Measurements from ENCODE around the gene CD70. TPM values are rescaled to one million over a fixed set of nuclear protein-coding genes. Genes with fewer than 3 reads are reported as not detected.
A peak's percentile ranks its signal among the peaks of the same experiment; 100 is the strongest.
"Not testable (repeated sequence)": the region's sequence is repeated elsewhere in the genome, so short reads cannot be mapped to it uniquely, and the experiment has no call there.

CD70 gene
- total and polyA plus RNA-seq, 2 donors (not counting 1 experiment from before 2014, with no cell fraction given), result 23.9 to 49.1 TPM

- H3K4me3 ChIP-seq (ENCODE audit: control extremely low read depth in 1 of 5, extremely low read depth in 1 of 5, insufficient read depth in 1 of 5, low read depth in 2 of 5, low read length in 4 of 5), result no peak overlapping the region
- H3K79me2 ChIP-seq (ENCODE audit: control insufficient read depth, insufficient read depth, low read length), result no peaks in the 10 kb centered on the region
- no peak for TF ChIP-seq EZH2 (IDR thresholded peaks at IDR 0.05; ENCODE audit: borderline replicate concordance, insufficient read depth, low read depth, low read length, poor library complexity, severe bottlenecking)
- no peak for TF ChIP-seq CTCF (IDR thresholded peaks at IDR 0.05)
- H3K27me3 ChIP-seq (replicated peaks in 1 of 4; ENCODE audit: control extremely low read depth in 1 of 4, control insufficient read depth in 3 of 4, insufficient read depth in 4 of 4, low read length in 3 of 4), result peaks cover 0 to 20% (median 2%) of the 10 kb centered on the region in 4 experiments
- ChIA-PET CTCF (no interaction called here), POLR2A (no interaction called here)
- Mint-ChIP-seq H3K9me3 (ENCODE audit: insufficient read depth) (no peaks in the 10 kb centered on the region), H3K27me3 (peaks cover 18% of the 10 kb centered on the region), H3K4me1 (peaks cover 44% of the 10 kb centered on the region), H3K4me3 (peak overlapping the region; percentile 44), H3K27ac (peak overlapping the region; percentile 67)
- H3K9ac ChIP-seq (ENCODE audit: low read length), result no peak overlapping the region
- no peak overlapping the region for H2AFZ ChIP-seq (ENCODE audit: insufficient read depth, low read depth, low read length, poor library complexity, severe bottlenecking)
- no peaks in the 10 kb centered on the region for H4K20me1 ChIP-seq (ENCODE audit: control insufficient read depth, insufficient read depth, low read length, poor library complexity, severe bottlenecking)
- H3K9me3 ChIP-seq (ENCODE audit: control extremely low read depth in 1 of 3, control insufficient read depth in 2 of 3, insufficient read depth in 1 of 3, low read length in 2 of 3), result no peaks in the 10 kb centered on the region
- no peak overlapping the region for H3K27ac ChIP-seq (ENCODE audit: low read length in 2 of 2)
- peaks cover 43 to 45% of the 10 kb centered on the region in 2 donors for H3K4me1 ChIP-seq (ENCODE audit: control insufficient read depth in 2 of 2, insufficient read depth in 2 of 2, low read length in 2 of 2)
- H3K4me2 ChIP-seq (replicated peaks; ENCODE audit: low read depth, low read length, poor library complexity, severe bottlenecking), result no peak overlapping the region
- intact Hi-C loops (cut with micrococcal nuclease), result no loop called here
- ATAC-seq (ENCODE audit: low read depth), result no peak
- no peaks in the 10 kb centered on the region for H3K36me3 ChIP-seq (replicated peaks in 1 of 2; ENCODE audit: control extremely low read depth in 1 of 2, control insufficient read depth in 1 of 2, extremely low read depth in 1 of 2, insufficient read depth in 2 of 2, low read length in 1 of 2)
- 94% methylated on average over 14 of the region's 14 CpGs for WGBS (ENCODE audit: insufficient coverage)
- no peak for DNase-seq
Observed at GRCh38 chr19:6586056-6586455, 4.9 kb downstream of the CD70 start.

- H3K36me3 ChIP-seq (replicated peaks in 1 of 2; ENCODE audit: control extremely low read depth in 1 of 2, control insufficient read depth in 1 of 2, extremely low read depth in 1 of 2, insufficient read depth in 2 of 2, low read length in 1 of 2); intact Hi-C loops (cut with micrococcal nuclease); DNase-seq; H3K27me3 Mint-ChIP-seq; H3K9me3 ChIP-seq (ENCODE audit: control extremely low read depth in 1 of 3, control insufficient read depth in 2 of 3, insufficient read depth in 1 of 3, low read length in 2 of 3); H2AFZ ChIP-seq (ENCODE audit: insufficient read depth, low read depth, low read length, poor library complexity, severe bottlenecking); H3K4me2 ChIP-seq (replicated peaks; ENCODE audit: low read depth, low read length, poor library complexity, severe bottlenecking); H3K4me3 ChIP-seq (ENCODE audit: control extremely low read depth in 1 of 5, extremely low read depth in 1 of 5, insufficient read depth in 1 of 5, low read depth in 2 of 5, low read length in 4 of 5); H3K4me3 Mint-ChIP-seq; H3K27ac ChIP-seq (ENCODE audit: low read length in 2 of 2); ATAC-seq (ENCODE audit: low read depth); H3K79me2 ChIP-seq (ENCODE audit: control insufficient read depth, insufficient read depth, low read length); H4K20me1 ChIP-seq (ENCODE audit: control insufficient read depth, insufficient read depth, low read length, poor library complexity, severe bottlenecking); H3K27ac Mint-ChIP-seq; H3K27me3 ChIP-seq (replicated peaks in 1 of 4; ENCODE audit: control extremely low read depth in 1 of 4, control insufficient read depth in 3 of 4, insufficient read depth in 4 of 4, low read length in 3 of 4); H3K9me3 Mint-ChIP-seq (ENCODE audit: insufficient read depth); H3K9ac ChIP-seq (ENCODE audit: low read length): not testable (repeated sequence)
- peaks cover 37% of the 10 kb centered on the region for H3K4me1 Mint-ChIP-seq
- peaks cover 18 to 19% of the 10 kb centered on the region in 2 donors for H3K4me1 ChIP-seq (ENCODE audit: control insufficient read depth in 2 of 2, insufficient read depth in 2 of 2, low read length in 2 of 2)
- ChIA-PET POLR2A (interaction anchor here (0.7 kb wide), 3 partner anchors 55 to 1148 kb away, joined by 3 to 6 read pairs (median 3); no protein-coding TSS in a partner anchor), CTCF (interaction anchor here (1.5 kb wide), 1 partner anchor 65 kb away, joined by 7 read pairs; no protein-coding TSS in a partner anchor)
- WGBS (ENCODE audit: insufficient coverage), result 95% methylated on average over 6 of the region's 16 CpGs
Observed at GRCh38 chr19:6582515-6583484, 8.2 kb downstream of the CD70 start.
